Measurements from ENCODE around the gene LINS1. TPM values are rescaled to one million over a fixed set of nuclear protein-coding genes. Genes with fewer than 3 reads are reported as not detected.

The LINS1 gene
- total and polyA plus RNA-seq, 11 donors: 3.1 to 11.8 (median 8.1) TPM

DNA sequence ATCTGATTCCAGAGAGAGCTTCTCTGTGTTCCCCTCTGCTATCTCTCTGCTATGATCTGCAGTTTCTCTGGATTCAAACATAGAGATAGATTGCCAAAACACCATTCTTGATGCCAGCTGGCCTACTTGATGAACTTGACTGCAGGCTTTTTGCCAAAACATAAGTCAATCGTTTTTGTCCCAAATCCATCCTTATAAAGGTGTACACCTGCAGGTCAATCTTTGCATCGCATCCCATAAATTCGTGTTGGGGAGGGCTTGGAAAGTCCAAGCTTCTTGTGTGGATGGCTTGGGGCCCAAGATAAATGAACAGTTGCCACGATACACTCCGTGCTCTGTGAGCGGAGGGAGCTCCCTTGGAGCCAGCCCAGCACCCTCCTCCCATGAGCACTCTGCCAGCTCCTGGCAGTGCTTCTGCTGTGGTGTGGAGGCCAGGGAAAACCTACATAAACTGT lies 75.9 kb downstream of the LINS1 start:
- intact Hi-C loops (cut with DNase I): no loop called here

DNA sequence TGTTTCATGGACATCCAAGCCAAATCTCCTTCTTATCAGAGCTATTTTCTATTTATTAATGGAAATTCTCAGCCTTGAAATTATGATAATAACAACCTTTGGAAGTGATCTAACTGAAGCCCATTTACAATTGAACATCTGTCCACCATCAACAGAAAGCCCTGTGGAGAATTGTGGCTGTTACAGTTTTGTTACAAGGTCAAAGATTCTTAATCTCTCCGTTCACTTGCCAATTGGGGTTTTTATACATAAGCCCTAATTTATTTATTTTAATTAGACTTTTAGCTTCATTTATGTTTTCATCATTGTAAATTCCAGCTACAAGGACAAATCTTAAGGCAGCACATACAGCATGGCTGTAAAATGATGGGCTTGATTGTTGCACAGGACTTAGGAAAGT lies 76.5 kb downstream of the LINS1 start:
- 61 to 81% (median 78%) methylated on average over 1 of the region's 1 CpG for WGBS, 4 donors
- peaks cover 0 to 11% (median 2%) of the 10 kb centered on the region in 12 donors for H3K4me1 ChIP-seq
- no peak for TF ChIP-seq POLR2A (IDR thresholded peaks at IDR 0.05)
- TF ChIP-seq, protein P1, sequence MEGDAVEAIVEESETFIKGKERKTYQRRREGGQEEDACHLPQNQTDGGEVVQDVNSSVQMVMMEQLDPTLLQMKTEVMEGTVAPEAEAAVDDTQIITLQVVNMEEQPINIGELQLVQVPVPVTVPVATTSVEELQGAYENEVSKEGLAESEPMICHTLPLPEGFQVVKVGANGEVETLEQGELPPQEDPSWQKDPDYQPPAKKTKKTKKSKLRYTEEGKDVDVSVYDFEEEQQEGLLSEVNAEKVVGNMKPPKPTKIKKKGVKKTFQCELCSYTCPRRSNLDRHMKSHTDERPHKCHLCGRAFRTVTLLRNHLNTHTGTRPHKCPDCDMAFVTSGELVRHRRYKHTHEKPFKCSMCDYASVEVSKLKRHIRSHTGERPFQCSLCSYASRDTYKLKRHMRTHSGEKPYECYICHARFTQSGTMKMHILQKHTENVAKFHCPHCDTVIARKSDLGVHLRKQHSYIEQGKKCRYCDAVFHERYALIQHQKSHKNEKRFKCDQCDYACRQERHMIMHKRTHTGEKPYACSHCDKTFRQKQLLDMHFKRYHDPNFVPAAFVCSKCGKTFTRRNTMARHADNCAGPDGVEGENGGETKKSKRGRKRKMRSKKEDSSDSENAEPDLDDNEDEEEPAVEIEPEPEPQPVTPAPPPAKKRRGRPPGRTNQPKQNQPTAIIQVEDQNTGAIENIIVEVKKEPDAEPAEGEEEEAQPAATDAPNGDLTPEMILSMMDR (IDR thresholded peaks at IDR 0.05): no peak
- ATAC-seq (no peak), DNase-seq (no peak)
- H3K9me3 ChIP-seq: peaks cover 0 to 10% (median 0%) of the 10 kb centered on the region in 12 donors
- H3K27me3 ChIP-seq: peaks cover 0 to 7% (median 0%) of the 10 kb centered on the region in 9 donors
- intact Hi-C loops (cut with DNase I): no loop called here
- peak overlapping the region in 1 of 12 donors; percentile 59 for H3K27ac ChIP-seq
- H3K36me3 ChIP-seq: no peaks in the 10 kb centered on the region
- H3K4me3 ChIP-seq: no peak overlapping the region

More for the DNA sequence above, 75.9 kb downstream of the LINS1 start:
- DNase-seq (peak in 4 of 5 donors; percentile 33 to 81 (median 58)), ATAC-seq (peak; percentile 69 to 99 (median 98))
- peaks cover 0 to 7% (median 0%) of the 10 kb centered on the region in 9 donors for H3K27me3 ChIP-seq
- peaks cover 0 to 10% (median 0%) of the 10 kb centered on the region in 12 donors for H3K9me3 ChIP-seq
- H3K27ac ChIP-seq: peak overlapping the region in 1 of 12 donors; percentile 59
- no peaks in the 10 kb centered on the region for H3K36me3 ChIP-seq
- 33 to 56% (median 45%) methylated on average over 6 of the region's 6 CpGs for WGBS, 4 donors
- TF ChIP-seq, protein P1 (IDR thresholded peaks at IDR 0.05): no peak
- TF ChIP-seq POLR2A (IDR thresholded peaks at IDR 0.05): no peak
- no peak overlapping the region for H3K4me3 ChIP-seq
- H3K4me1 ChIP-seq: peaks cover 0 to 6% (median 2%) of the 10 kb centered on the region in 12 donors

DNA sequence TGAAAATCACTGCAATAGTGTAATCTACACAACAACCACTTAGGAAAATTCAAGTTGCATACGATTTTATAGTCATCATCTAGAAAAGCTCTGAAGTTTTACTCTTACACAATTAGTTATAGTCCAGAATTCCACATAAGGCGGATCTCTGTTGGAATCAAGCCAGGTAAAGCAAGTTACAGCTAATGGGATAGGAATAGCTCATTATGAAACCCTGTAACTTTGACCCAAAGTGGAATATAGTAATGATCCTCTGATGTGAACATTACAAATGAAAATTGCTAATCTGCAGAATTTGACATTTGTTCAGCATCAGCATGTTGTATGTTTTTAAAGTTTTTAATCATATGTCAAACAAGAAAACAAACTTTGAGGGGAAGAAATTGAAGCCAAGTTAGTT lies 77.7 kb downstream of the LINS1 start:
- no peak for DNase-seq
- Histone ChIP-seq H3K4me3 (no peak overlapping the region), H3K4me1 (peaks cover 0 to 22% (median 2%) of the 10 kb centered on the region in 12 donors), H3K36me3 (no peaks in the 10 kb centered on the region), H3K27me3 (peaks cover 0 to 7% (median 0%) of the 10 kb centered on the region in 9 donors), H3K9me3 (peaks cover 0 to 10% (median 0%) of the 10 kb centered on the region in 12 donors), H3K27ac (no peak overlapping the region)
- no peak for ATAC-seq
- no peak for TF ChIP-seq POLR2A (IDR thresholded peaks at IDR 0.05)
- TF ChIP-seq, protein P1 (IDR thresholded peaks at IDR 0.05): no peak
- 65 to 76% (median 70%) methylated on average over 2 of the region's 2 CpGs for WGBS, 4 donors
- intact Hi-C loops (cut with DNase I): no loop called here

DNA sequence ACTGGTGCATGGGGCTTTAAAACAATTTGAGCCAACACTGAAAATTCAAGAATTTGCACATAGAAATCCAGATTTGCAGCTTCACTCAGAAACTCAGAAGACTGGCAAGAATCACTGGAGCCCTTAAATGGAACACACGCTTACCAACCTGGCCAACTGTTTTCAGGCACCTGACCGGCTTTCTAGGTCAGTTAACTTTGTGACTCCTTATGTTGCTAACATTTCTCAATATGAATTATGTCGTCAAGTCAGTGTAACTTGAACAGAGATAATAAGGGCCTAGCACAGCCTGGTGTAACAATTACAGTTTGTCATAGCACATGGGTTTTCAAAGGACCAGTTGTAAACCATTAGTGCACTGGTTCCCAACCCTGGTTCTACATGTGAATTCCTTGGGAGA lies 80.1 kb downstream of the LINS1 start:
- Histone ChIP-seq H3K4me1 (peaks cover 0 to 33% (median 2%) of the 10 kb centered on the region in 12 donors), H3K36me3 (no peaks in the 10 kb centered on the region), H3K27me3 (no peaks in the 10 kb centered on the region), H3K27ac (no peak overlapping the region), H3K4me3 (no peak overlapping the region), H3K9me3 (peaks cover 0 to 10% (median 0%) of the 10 kb centered on the region in 12 donors)
- WGBS, 4 donors: 84 to 92% (median 90%) methylated on average over 3 of the region's 3 CpGs
- no peak for DNase-seq
- no peak for ATAC-seq
- no peak for TF ChIP-seq POLR2A (IDR thresholded peaks at IDR 0.05)
- TF ChIP-seq, protein P1 (IDR thresholded peaks at IDR 0.05): no peak
- intact Hi-C loops (cut with DNase I): no loop called here
